ENCODE measurements around the gene ANKRD27.

DNA sequence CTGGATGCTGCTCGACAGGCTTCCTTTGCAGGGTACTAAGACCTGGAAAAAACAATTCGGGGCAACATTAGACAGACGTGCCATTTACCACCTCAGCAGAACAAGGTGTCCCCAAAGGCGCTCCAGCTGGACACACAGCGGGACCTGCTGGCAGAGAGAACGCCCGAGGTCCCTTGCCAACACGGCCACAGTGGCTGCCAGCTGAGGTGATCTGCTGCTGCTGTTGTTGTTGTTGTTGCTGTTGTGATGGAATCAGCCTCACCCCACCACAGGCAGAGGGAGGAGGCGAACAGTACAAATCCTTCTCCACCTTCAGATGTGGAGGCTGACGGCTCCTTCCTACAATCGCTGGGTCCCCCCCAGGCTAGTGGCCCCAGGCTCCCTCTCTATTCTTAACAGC, 25.2 kb downstream of the ANKRD27 start:
- TF ChIP-seq, protein P1, sequence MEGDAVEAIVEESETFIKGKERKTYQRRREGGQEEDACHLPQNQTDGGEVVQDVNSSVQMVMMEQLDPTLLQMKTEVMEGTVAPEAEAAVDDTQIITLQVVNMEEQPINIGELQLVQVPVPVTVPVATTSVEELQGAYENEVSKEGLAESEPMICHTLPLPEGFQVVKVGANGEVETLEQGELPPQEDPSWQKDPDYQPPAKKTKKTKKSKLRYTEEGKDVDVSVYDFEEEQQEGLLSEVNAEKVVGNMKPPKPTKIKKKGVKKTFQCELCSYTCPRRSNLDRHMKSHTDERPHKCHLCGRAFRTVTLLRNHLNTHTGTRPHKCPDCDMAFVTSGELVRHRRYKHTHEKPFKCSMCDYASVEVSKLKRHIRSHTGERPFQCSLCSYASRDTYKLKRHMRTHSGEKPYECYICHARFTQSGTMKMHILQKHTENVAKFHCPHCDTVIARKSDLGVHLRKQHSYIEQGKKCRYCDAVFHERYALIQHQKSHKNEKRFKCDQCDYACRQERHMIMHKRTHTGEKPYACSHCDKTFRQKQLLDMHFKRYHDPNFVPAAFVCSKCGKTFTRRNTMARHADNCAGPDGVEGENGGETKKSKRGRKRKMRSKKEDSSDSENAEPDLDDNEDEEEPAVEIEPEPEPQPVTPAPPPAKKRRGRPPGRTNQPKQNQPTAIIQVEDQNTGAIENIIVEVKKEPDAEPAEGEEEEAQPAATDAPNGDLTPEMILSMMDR (IDR thresholded peaks at IDR 0.05) = no peak
- no peak for TF ChIP-seq EZH2 (IDR thresholded peaks at IDR 0.05; ENCODE audit: borderline replicate concordance, insufficient read depth, low read depth, low read length, poor library complexity, severe bottlenecking)
